Peyer's patch (tissue), 4 donors: ENCODE results near the gene PRDM5. TPM values are rescaled to one million over a fixed set of nuclear protein-coding genes. Genes with fewer than 3 reads are reported as not detected.
A peak's percentile ranks its signal among the peaks of the same experiment; 100 is the strongest.
"Not testable (repeated sequence)": the region's sequence is repeated elsewhere in the genome, so short reads cannot be mapped to it uniquely, and the experiment has no call there.

Experiments
- DNase-seq, 3 donors: peaks; one replicate each; pipeline ENCODE4 v3.0.0-alpha.2; 2017 to 2019
- H3K27ac ChIP-seq, 4 donors: fragments of 200-600 bp; sonication (generic); one replicate each; pipeline ENCODE4 v1.5.1; 2016 to 2019
- H3K27me3 ChIP-seq, 2 donors: fragments of 200-600 bp; sonication (generic); one replicate each; pipeline ENCODE4 v1.5.1; 2019
- H3K36me3 ChIP-seq, 3 donors: fragments of 200-600 bp; sonication (generic); one replicate each; pipeline ENCODE4 v1.5.1; 2016 to 2019
- H3K4me1 ChIP-seq, 4 donors: fragments of 200-600 bp; sonication (generic); one replicate each; pipeline ENCODE4 v1.5.1; 2016 to 2019
- H3K4me3 ChIP-seq, 4 donors: fragments of 200-600 bp; sonication (generic); 1 replicate in 3 of 4; 2 replicates in 1 of 4; pipeline ENCODE4 v1.5.1; 2016 to 2019; ENCODE audit warnings: mild to moderate bottlenecking in 1 of 4
- H3K9me3 ChIP-seq, 4 donors: fragments of 200-600 bp; sonication (generic); one replicate each; pipeline ENCODE4 v1.5.1; 2016 to 2019; ENCODE audit warnings: mild to moderate bottlenecking in 1 of 4
- POLR2A ChIP-seq, 2 donors: fragments of 450-650 bp; IDR thresholded peaks; one replicate each; pipeline ENCODE4 v1.5.1; 2017; ENCODE audit warnings: antibody characterized with exemption in 2 of 2, mild to moderate bottlenecking in 2 of 2, moderate library complexity in 2 of 2
- total RNA-seq, 4 donors: library from RNA; depleted of rRNA; stranded (reverse); fragments of >200 nt; gene quantifications; one replicate each; pipeline ENCODE4 v1.1.0, GENCODE V29; 2016
- TF ChIP-seq, protein P1 (sequence below), 6 experiments: fragments of 450-650 bp in 4 of 6; fragments of 200-600 bp in 2 of 6; sonication (generic) in 1 of 6; IDR thresholded peaks; one replicate each; pipeline ENCODE4 v1.5.1; 2017 to 2019; ENCODE audit warnings: antibody characterized with exemption in 6 of 6, mild to moderate bottlenecking in 3 of 6, moderate library complexity in 1 of 6

Gene PRDM5
- total RNA-seq, 4 donors from 2014 or later: 3.9 to 9.9 (median 5.3) TPM

DNA sequence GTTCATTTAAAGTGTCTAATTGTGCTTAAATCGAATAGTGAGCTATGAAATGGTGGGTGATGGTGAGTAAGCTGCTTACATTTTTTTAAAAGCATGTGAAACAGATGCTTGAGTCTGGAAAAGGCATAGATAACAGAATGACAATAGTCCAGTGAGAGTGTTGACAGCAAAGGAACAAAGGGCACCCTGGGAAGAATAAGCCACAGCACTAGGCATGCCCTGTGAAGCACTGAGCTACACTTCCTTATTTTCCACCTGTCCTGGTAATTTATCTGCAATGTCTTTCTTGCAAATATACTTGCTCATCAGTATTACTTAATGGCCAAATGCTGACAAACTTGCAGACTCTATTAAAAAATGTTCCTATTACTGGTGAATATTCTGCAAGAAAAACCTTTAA, 168.7 kb downstream of the PRDM5 start:
- H3K27ac ChIP-seq: no peak overlapping the region
- H3K27me3 ChIP-seq: no peaks in the 10 kb centered on the region
- no peaks in the 10 kb centered on the region for H3K36me3 ChIP-seq
- no peaks in the 10 kb centered on the region for H3K4me1 ChIP-seq
- TF ChIP-seq, protein P1, sequence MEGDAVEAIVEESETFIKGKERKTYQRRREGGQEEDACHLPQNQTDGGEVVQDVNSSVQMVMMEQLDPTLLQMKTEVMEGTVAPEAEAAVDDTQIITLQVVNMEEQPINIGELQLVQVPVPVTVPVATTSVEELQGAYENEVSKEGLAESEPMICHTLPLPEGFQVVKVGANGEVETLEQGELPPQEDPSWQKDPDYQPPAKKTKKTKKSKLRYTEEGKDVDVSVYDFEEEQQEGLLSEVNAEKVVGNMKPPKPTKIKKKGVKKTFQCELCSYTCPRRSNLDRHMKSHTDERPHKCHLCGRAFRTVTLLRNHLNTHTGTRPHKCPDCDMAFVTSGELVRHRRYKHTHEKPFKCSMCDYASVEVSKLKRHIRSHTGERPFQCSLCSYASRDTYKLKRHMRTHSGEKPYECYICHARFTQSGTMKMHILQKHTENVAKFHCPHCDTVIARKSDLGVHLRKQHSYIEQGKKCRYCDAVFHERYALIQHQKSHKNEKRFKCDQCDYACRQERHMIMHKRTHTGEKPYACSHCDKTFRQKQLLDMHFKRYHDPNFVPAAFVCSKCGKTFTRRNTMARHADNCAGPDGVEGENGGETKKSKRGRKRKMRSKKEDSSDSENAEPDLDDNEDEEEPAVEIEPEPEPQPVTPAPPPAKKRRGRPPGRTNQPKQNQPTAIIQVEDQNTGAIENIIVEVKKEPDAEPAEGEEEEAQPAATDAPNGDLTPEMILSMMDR (IDR thresholded peaks at IDR 0.05): no peak
- no peak for TF ChIP-seq POLR2A (IDR thresholded peaks at IDR 0.05)
- no peak overlapping the region for H3K4me3 ChIP-seq
- peak in 1 of 3 donors; percentile 51 for DNase-seq
- H3K9me3 ChIP-seq: no peaks in the 10 kb centered on the region

DNA sequence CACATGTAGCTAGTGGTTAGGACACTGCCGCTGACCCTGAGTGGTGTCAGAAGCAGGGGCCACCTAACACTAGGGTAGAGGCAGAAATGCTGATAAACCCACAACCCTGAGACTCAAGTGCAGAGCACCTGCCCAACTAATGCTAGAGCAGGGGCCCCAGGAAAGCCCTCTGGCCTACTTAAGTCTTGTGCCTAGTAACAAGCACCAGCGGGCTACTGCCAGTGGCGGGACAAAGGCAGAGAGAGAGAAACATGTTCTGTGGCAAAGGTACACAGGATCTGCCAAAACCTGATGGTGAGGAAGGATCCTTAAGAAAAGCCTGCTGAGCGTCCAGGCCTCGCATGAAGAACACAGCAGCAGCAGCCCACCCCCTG, 172.4 kb downstream of the PRDM5 start:
- Histone ChIP-seq H3K4me1 (no peaks in the 10 kb centered on the region), H3K9me3 (no peaks in the 10 kb centered on the region), H3K4me3 (no peak overlapping the region), H3K27ac (peak overlapping the region in 1 of 4 donors; percentile 17), H3K36me3 (no peaks in the 10 kb centered on the region), H3K27me3 (no peaks in the 10 kb centered on the region)
- no peak for TF ChIP-seq POLR2A (IDR thresholded peaks at IDR 0.05)
- TF ChIP-seq, protein P1 (IDR thresholded peaks at IDR 0.05): no peak
- DNase-seq: no peak

DNA sequence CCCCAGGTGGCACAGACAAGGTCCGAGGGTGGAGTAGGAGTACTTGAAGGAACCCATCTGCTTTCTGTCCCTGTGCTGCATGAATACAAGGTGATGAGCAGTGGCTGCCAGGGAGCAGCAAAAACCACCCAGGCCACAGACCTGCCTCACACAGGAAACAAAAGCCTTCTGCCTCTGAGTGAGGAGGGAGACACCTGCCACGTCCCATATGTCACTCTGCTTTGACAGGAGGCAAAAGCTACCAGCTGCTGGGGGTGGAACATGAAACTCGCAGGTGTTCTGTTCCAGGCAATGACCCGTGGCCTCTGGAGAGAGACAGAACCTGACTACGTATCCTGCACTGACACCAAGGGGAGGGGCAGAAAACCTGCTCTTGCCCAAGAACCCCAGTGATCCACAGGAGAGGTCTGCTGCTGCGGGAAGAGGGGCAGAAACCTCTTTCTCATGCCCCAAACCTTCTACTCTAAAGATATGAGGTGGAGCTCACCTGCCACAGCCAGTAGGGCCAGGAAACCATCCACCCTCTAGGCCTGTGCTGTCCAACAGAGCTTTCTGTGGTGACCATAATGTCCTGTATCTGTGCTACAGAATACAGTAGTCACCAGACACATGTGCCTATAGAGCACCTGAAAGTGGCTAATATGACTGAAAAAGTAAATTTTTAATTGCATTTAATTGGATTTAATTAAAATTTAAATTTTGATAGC, 172.9 kb downstream of the PRDM5 start:
- TF ChIP-seq POLR2A (IDR thresholded peaks at IDR 0.05): no peak
- TF ChIP-seq, protein P1 (IDR thresholded peaks at IDR 0.05): no peak
- no peak overlapping the region for H3K4me3 ChIP-seq
- H3K27me3 ChIP-seq: no peaks in the 10 kb centered on the region
- no peaks in the 10 kb centered on the region for H3K9me3 ChIP-seq
- peak in 1 of 3 donors; percentile 58 for DNase-seq
- no peaks in the 10 kb centered on the region for H3K36me3 ChIP-seq
- H3K27ac ChIP-seq: no peak overlapping the region
- H3K4me1 ChIP-seq: no peaks in the 10 kb centered on the region

DNA sequence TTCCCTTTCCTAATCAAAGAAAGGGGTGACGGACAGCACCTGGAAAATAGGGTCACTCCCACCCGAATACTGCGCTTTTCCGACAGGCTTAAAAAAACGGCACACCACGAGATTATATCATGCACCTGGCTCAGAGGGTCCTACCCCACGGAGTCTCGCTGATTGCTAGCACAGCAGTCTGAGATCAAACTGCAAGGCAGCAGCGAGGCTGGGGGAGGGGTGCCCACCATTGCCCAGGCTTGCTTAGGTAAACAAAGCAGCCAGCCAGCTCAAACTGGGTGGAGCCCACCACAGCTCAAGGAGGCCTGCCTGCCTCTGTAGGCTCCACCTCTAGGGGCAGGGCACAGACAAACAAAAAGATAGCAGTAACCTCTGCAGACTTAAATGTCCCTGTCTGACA, 180.9 kb downstream of the PRDM5 start:
- H3K4me1 ChIP-seq, H3K27ac ChIP-seq, H3K4me3 ChIP-seq, DNase-seq, H3K36me3 ChIP-seq, H3K27me3 ChIP-seq, H3K9me3 ChIP-seq: not testable (repeated sequence)

DNA sequence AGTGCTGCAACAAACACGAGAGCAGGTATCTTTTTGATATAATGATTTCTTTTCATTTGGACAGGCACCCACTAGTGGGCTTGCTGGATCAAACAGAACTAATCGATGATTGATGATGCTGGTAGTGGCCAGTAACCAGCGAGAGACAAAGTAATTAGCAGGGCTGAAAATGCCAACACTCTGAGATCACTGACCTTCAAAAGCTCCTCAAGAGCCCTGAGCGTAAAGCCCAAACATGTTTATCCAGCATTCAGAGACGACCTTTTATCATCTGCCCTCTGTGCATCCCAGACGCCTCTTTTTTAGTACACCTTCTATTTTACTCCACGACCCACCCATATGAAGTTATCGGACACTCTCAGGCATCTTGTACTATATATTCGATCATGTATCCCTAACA, 186.2 kb downstream of the PRDM5 start:
- H3K4me1 ChIP-seq: no peaks in the 10 kb centered on the region
- no peaks in the 10 kb centered on the region for H3K9me3 ChIP-seq
- no peak overlapping the region for H3K4me3 ChIP-seq
- TF ChIP-seq, protein P1 (IDR thresholded peaks at IDR 0.05): no peak
- TF ChIP-seq POLR2A (IDR thresholded peaks at IDR 0.05): no peak
- no peak overlapping the region for H3K27ac ChIP-seq
- no peak for DNase-seq
- H3K27me3 ChIP-seq: no peaks in the 10 kb centered on the region
- no peaks in the 10 kb centered on the region for H3K36me3 ChIP-seq

DNA sequence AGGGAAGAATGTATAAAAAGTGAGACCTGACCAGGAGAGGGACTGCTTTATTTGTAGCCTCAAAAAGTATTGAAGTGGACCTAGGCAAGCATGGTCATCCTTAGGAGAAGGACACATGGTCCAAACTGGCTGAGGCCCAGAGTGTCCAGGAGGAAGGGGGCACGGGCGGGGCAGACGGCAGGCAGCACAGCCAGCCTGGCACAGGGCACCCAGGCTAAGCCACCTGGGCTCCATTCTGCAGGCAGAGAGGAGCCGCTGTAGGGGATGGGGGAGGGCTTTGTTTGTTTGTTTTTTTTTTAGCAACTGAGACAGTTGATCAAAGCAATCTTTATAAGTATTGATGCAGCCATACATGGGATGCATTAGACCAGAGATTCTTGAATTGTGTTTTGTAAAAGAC, 188.6 kb downstream of the PRDM5 start:
- no peaks in the 10 kb centered on the region for H3K9me3 ChIP-seq
- TF ChIP-seq POLR2A (IDR thresholded peaks at IDR 0.05): no peak
- TF ChIP-seq, protein P1 (IDR thresholded peaks at IDR 0.05): no peak
- no peak overlapping the region for H3K4me3 ChIP-seq
- H3K27ac ChIP-seq: no peak overlapping the region
- no peaks in the 10 kb centered on the region for H3K36me3 ChIP-seq
- no peak for DNase-seq
- no peaks in the 10 kb centered on the region for H3K4me1 ChIP-seq
- no peaks in the 10 kb centered on the region for H3K27me3 ChIP-seq
